T-helper 22 cell (primary cell): Measurements from ENCODE around the gene SIGLEC11.
"Not testable (repeated sequence)": the region's sequence is repeated elsewhere in the genome, so short reads cannot be mapped to it uniquely, and the experiment has no call there.

Source experiments
- DNase-seq: peaks from one replicate; pipeline ENCODE4 v3.0.0-alpha.2; 2020; ENCODE audit warnings: low read depth

The SIGLEC11 gene

GRCh38 chr19:49981603-49982593 lies 20.9 kb upstream of the SIGLEC11 start:
- DNase-seq: no peak

- no peak for DNase-seq
Measured at GRCh38 chr19:49978324-49978723, 17.4 kb upstream of the SIGLEC11 start.

GRCh38 chr19:49977881-49978280 lies 16.9 kb upstream of the SIGLEC11 start:
- no peak for DNase-seq

- no peak for DNase-seq
Measured at GRCh38 chr19:49977076-49977475, 16.1 kb upstream of the SIGLEC11 start.

- DNase-seq: no peak
Measured at GRCh38 chr19:49976496-49976895, 15.5 kb upstream of the SIGLEC11 start.

- no peak for DNase-seq
Measured at GRCh38 chr19:49975051-49975450, 14.1 kb upstream of the SIGLEC11 start.

GRCh38 chr19:49973987-49974386 lies 13.0 kb upstream of the SIGLEC11 start:
- DNase-seq: no peak

- no peak for DNase-seq
Measured at GRCh38 chr19:49972841-49973240, 11.9 kb upstream of the SIGLEC11 start.

GRCh38 chr19:49971991-49972411 lies 11.0 kb upstream of the SIGLEC11 start:
- no peak for DNase-seq

GRCh38 chr19:49969355-49969754 lies 8.4 kb upstream of the SIGLEC11 start:
- not testable (repeated sequence) for DNase-seq

GRCh38 chr19:49968279-49968922 lies 7.4 kb upstream of the SIGLEC11 start:
- no peak for DNase-seq

GRCh38 chr19:49959892-49960291 lies 1.1 kb downstream of the SIGLEC11 start:
- DNase-seq: not testable (repeated sequence)

GRCh38 chr19:49958596-49958995 lies 2.4 kb downstream of the SIGLEC11 start:
- not testable (repeated sequence) for DNase-seq

- not testable (repeated sequence) for DNase-seq
Measured at GRCh38 chr19:49958144-49958543, 2.8 kb downstream of the SIGLEC11 start.

GRCh38 chr19:49957262-49957915 lies 3.6 kb downstream of the SIGLEC11 start:
- no peak for DNase-seq

GRCh38 chr19:49956115-49956495 lies 4.9 kb downstream of the SIGLEC11 start:
- no peak for DNase-seq

GRCh38 chr19:49954933-49955332 lies 6.0 kb downstream of the SIGLEC11 start:
- DNase-seq: no peak

GRCh38 chr19:49954092-49954829 lies 6.7 kb downstream of the SIGLEC11 start:
- no peak for DNase-seq

GRCh38 chr19:49953416-49953815 lies 7.6 kb downstream of the SIGLEC11 start:
- no peak for DNase-seq

GRCh38 chr19:49952906-49953305 lies 8.1 kb downstream of the SIGLEC11 start:
- no peak for DNase-seq

- DNase-seq: no peak
Measured at GRCh38 chr19:49952479-49952836, 8.5 kb downstream of the SIGLEC11 start.
